ENCODE data around the gene CYP26A1.

- TF ChIP-seq CTCF (IDR thresholded peaks at IDR 0.05) (no peak), POLR2A (IDR thresholded peaks at IDR 0.05) (no peak)
Measured at GRCh38 chr10:93032105-93032808, 41.4 kb upstream of the CYP26A1 start.

All from tibial nerve (tissue), 3 donors.